K562 (cell line): ENCODE measurements around the gene LRRC31. TPM values are rescaled to one million over a fixed set of nuclear protein-coding genes. Genes with fewer than 3 reads are reported as not detected.

Experiments used
- ATAC-seq: fragments of 200-7000 bp; cut with Tn5 transposase; 3 replicates; pipeline ENCODE4 v1.9.1; 2020; ENCODE audit warnings: moderate library complexity
- BruUV-seq: library from RNA; stranded (reverse); fragments of 400-500 nt; replicated peaks from 2 replicates; lab custom pipeline; 2021; lab: Mats Ljungman, UMichigan
- CTCF ChIA-PET: fragments of 300-600 bp; formaldehyde crosslinking; extraction: SDS; loops from one replicate; lab custom pipeline; 2021; ENCODE audit warnings: low intra/inter-chr PET ratio; lab: Yijun Ruan, JAX
- POLR2A ChIA-PET: fragments of 300-600, 350-650 bp; sonication (Branson Sonifier 250); formaldehyde crosslinking; extraction: SDS; loops from one replicate; lab custom pipeline; 2021; ENCODE audit warnings: antibody characterized with exemption, inconsistent platforms; lab: Yijun Ruan, JAX
- DNase-seq, 4 experiments: peaks; one replicate each; pipeline versions ENCODE4 v3.0.0 to v3.0.0-alpha.2; 2011 to 2018; ENCODE audit warnings: low spot score in 3 of 4, mixed read lengths in 3 of 4; ENCODE audit errors: extremely low read depth in 1 of 4
- FAIRE-seq: peaks from 2 replicates; lab custom pipeline; 2011; peaks lifted over from hg19 to GRCh38; lab: Jason Lieb, UNC
- H2AFZ ChIP-seq: 2 replicates; pipeline ENCODE4 v1.6.0; 2011; ENCODE audit warnings: low read depth, low read length, control low read depth, inconsistent platforms
- H3K27ac ChIP-seq: fragments of 200-600 bp; 3 replicates; pipeline ENCODE4 v1.8.0; 2011; ENCODE audit warnings: low read depth, mild to moderate bottlenecking, control low read depth, inconsistent platforms, low read length, moderate library complexity, mixed read lengths; ENCODE audit errors: extremely low read depth
- H3K27me3 ChIP-seq, 2 experiments: fragments of 300-600 bp in 1 of 2; 2 replicates in 1 of 2; 3 replicates in 1 of 2; pipeline versions ENCODE4 v1.6.0 to v1.8.0; 2011; ENCODE audit warnings: inconsistent platforms in 2 of 2, low read length in 2 of 2, mild to moderate bottlenecking in 1 of 2, mixed read lengths in 1 of 2, moderate library complexity in 1 of 2; ENCODE audit not compliant: control insufficient read depth in 2 of 2, insufficient read depth in 2 of 2
- H3K36me3 ChIP-seq: fragments of 300-600 bp; 3 replicates; pipeline ENCODE4 v1.8.0; 2011; ENCODE audit warnings: mild to moderate bottlenecking, low read length, inconsistent platforms; ENCODE audit not compliant: control insufficient read depth, insufficient read depth
- H3K4me1 ChIP-seq, 2 experiments: fragments of 200-600 bp in 1 of 2; replicated peaks in 1 of 2; 2 replicates in 1 of 2; 3 replicates in 1 of 2; pipeline versions ENCODE4 v1.5.1 to v1.8.0; 2011; ENCODE audit warnings: inconsistent platforms in 2 of 2, low read length in 2 of 2, mild to moderate bottlenecking in 1 of 2, mixed read lengths in 1 of 2, moderate library complexity in 1 of 2; ENCODE audit not compliant: control insufficient read depth in 2 of 2, insufficient read depth in 2 of 2
- H3K4me2 ChIP-seq: 2 replicates; pipeline ENCODE4 v1.6.1; 2011; ENCODE audit warnings: low read length, control low read depth, inconsistent platforms, mixed read lengths; ENCODE audit not compliant: insufficient read depth
- H3K4me3 ChIP-seq: fragments of 200-600 bp; sonication (generic), shearing (Covaris generic); 2 replicates; pipeline ENCODE4 v1.5.1; 2016; ENCODE audit warnings: control low read depth, inconsistent platforms
- H3K79me2 ChIP-seq: fragments of 200-600 bp; 3 replicates; pipeline ENCODE4 v1.8.0; 2011; ENCODE audit warnings: low read length, inconsistent platforms; ENCODE audit not compliant: control insufficient read depth, insufficient read depth
- H3K9ac ChIP-seq, 2 experiments: 2 replicates each; pipeline versions ENCODE4 v1.6.0 to v1.6.1; 2011; ENCODE audit warnings: low read depth in 2 of 2, low read length in 2 of 2, control low read depth in 1 of 2, inconsistent platforms in 1 of 2, mild to moderate bottlenecking in 1 of 2, mixed read lengths in 1 of 2; ENCODE audit not compliant: insufficient read depth in 1 of 2
- H3K9me1 ChIP-seq: one replicate; pipeline ENCODE4 v1.6.0; 2011; ENCODE audit warnings: inconsistent platforms, mild to moderate bottlenecking, low read length, moderate library complexity; ENCODE audit not compliant: control insufficient read depth, insufficient read depth
- H3K9me3 ChIP-seq: replicated peaks from 2 replicates; pipeline ENCODE4 v1.5.1; 2011; ENCODE audit warnings: low read depth, low read length, inconsistent platforms; ENCODE audit not compliant: control insufficient read depth, insufficient read depth
- H4K20me1 ChIP-seq: replicated peaks from 2 replicates; pipeline ENCODE4 v1.6.1; 2011; ENCODE audit warnings: low read length, inconsistent platforms, mixed read lengths; ENCODE audit not compliant: control insufficient read depth, insufficient read depth
- BCL6 ChIP-seq: fragments of 250-450 bp; sonication (Bioruptor Pico); IDR thresholded peaks from 2 replicates; pipeline ENCODE4 v1.4.0; 2020
- COPS2 ChIP-seq: fragments of 450-650 bp; conservative IDR thresholded peaks from 2 replicates; pipeline ENCODE4 v1.6.1; 2016; ENCODE audit warnings: mild to moderate bottlenecking, moderate library complexity
- FOXK2 ChIP-seq, 2 experiments: fragments of 450-650 bp; IDR thresholded peaks in 1 of 2; conservative IDR thresholded peaks in 1 of 2; 2 replicates each; pipeline ENCODE4 v1.6.1; 2016; ENCODE audit warnings: low read depth in 2 of 2, mild to moderate bottlenecking in 1 of 2
- GABPA ChIP-seq: fragments of 200-800 bp; sonication (Bioruptor generic); conservative IDR thresholded peaks from 2 replicates; pipeline ENCODE4 v1.6.1; 2016; ENCODE audit warnings: low read depth, missing genetic modification characterization, missing compliant biosample characterization
- KDM4B ChIP-seq, 2 experiments: fragments of 450-650 bp in 1 of 2; sonication (generic) in 1 of 2; IDR thresholded peaks; 2 replicates each; pipeline ENCODE4 v1.6.1; 2016 to 2017; ENCODE audit warnings: borderline replicate concordance in 2 of 2, antibody characterized with exemption in 1 of 2, low read depth in 1 of 2, mild to moderate bottlenecking in 1 of 2
- NELFE ChIP-seq: IDR thresholded peaks from 2 replicates; pipeline ENCODE4 v1.6.1; 2011; ENCODE audit warnings: mild to moderate bottlenecking; ENCODE audit not compliant: insufficient read depth, insufficient read length
- POLR3A ChIP-seq: IDR thresholded peaks from 2 replicates; pipeline ENCODE4 v1.6.1; 2011; ENCODE audit warnings: borderline replicate concordance, mild to moderate bottlenecking, moderate library complexity; ENCODE audit not compliant: insufficient read length, insufficient read depth; ENCODE audit errors: extremely low read depth
- SIN3A ChIP-seq, 2 experiments: fragments of 150-350 bp in 1 of 2; IDR thresholded peaks; 2 replicates each; pipeline ENCODE4 v1.6.1; 2011 to 2016; ENCODE audit warnings: borderline replicate concordance in 2 of 2, low read depth in 2 of 2, low read length in 2 of 2, mild to moderate bottlenecking in 2 of 2, moderate library complexity in 2 of 2; ENCODE audit not compliant: control insufficient read depth in 1 of 2
- ZNF449 ChIP-seq: fragments of 250-450 bp; sonication (Bioruptor Pico); IDR thresholded peaks from 2 replicates; pipeline ENCODE4 v1.8.0; 2022; ENCODE audit warnings: moderate library complexity, mild to moderate bottlenecking, inconsistent platforms
- WGBS: fragments of 100-300 bp; shearing (Covaris generic); methylation state at CpG from one replicate; pipeline ENCODE4 v1.1.6; 2016; ENCODE audit warnings: low coverage, mixed read lengths; ENCODE audit not compliant: insufficient coverage; ENCODE audit errors: missing lambda C conversion rate; 5-methylcytosine and 5-hydroxymethylcytosine counted together
- in situ Hi-C: fragments of 300-500 bp; cut with MboI; formaldehyde crosslinking; loops from 4 replicates; pipeline ENCODE4 v1.15.0; 2018; ENCODE audit warnings: inconsistent platforms, mixed read lengths
- intact Hi-C: fragments of 100-400 bp; cut with micrococcal nuclease; formaldehyde crosslinking; loops from 2 replicates; pipeline ENCODE4 v1.14.2; 2022
- polyA plus RNA-seq, 8 experiments: library from polyadenylated mRNA; depleted of rRNA in 4 of 8; stranded (reverse) in 5 of 8; unstranded in 3 of 8; fragments of >200 nt; fragmentation: Nextera tagmentation in 2 of 8; fragmentation: Illumina TruSeq in 1 of 8; extraction: Ambion mirVana in 2 of 8; extraction: Trizol in 1 of 8; gene quantifications; 2 replicates each; pipeline versions ENCODE4 v1.2.1 to v1.2.3, GENCODE V29; 2011 to 2014; ENCODE audit warnings: inconsistent platforms in 1 of 8, missing spikeins in 1 of 8
- total RNA-seq, 7 experiments: library from RNA; depleted of rRNA in 6 of 7; stranded (reverse); fragments of >200 nt in 6 of 7; fragmentation: Illumina TruSeq in 2 of 7; extraction: Trizol in 2 of 7; gene quantifications; 2 replicates each; pipeline versions ENCODE4 v1.2.1 to v1.2.3, GENCODE V29; 2011 to 2021; ENCODE audit warnings: low replicate concordance in 1 of 7
- TF ChIP-seq, protein P1 (sequence below): IDR thresholded peaks from 2 replicates; pipeline ENCODE4 v1.6.1; 2011; ENCODE audit not compliant: insufficient read length; ENCODE audit errors: extremely low read depth
- TF ChIP-seq, protein P2 (sequence below): sonication (generic); formaldehyde crosslinking; IDR thresholded peaks from 2 replicates; pipeline ENCODE4 v1.8.1; 2022; ENCODE audit warnings: missing genetic modification reagents
- TF ChIP-seq, protein P3 (sequence below), 2 experiments: fragments of 450-650 bp; IDR thresholded peaks; 2 replicates each; pipeline ENCODE4 v1.6.1; 2018; ENCODE audit warnings: mild to moderate bottlenecking in 2 of 2, low read depth in 1 of 2; ENCODE audit not compliant: partially characterized antibody in 2 of 2

LRRC31 gene
- total and polyA plus RNA-seq, 9 of the 15 experiments (the other 6 are each of a cell fraction or from before 2014, with no cell fraction given): not detected

DNA sequence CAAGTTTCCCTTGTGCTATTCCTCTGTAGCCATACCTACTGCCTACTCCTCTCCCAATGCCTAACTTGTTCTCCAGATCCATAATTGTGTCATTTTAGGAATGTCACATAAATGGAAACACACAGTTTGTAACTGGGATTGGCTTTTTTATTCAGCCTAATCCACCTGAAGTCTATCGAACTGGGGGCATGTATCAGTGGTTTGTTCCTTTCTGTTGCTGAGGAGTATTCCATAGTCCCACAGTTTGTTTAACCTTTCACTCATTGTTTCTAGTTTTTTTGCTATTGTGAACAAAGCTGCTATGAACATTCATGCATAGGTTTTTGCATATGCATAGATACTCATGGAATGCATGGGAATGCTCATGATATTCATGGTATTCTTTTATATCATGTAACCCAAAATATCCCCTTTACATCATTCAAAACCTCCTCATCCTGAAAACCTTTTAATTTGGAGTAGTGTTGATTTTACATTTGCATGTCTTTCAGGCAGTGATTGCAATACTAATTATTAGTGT, 31.2 kb downstream of the LRRC31 start:
- no peak overlapping the region for H3K4me2 ChIP-seq
- in situ Hi-C loops (no loop called here), intact Hi-C loops (no loop called here)
- no peak overlapping the region for H3K27ac ChIP-seq
- ChIA-PET POLR2A (no interaction called here), CTCF (no interaction called here)
- no TSS peak for BruUV-seq
- WGBS: 0% methylated on average over 1 of the region's 1 CpG
- H3K9me3 ChIP-seq: no peaks in the 10 kb centered on the region
- H2AFZ ChIP-seq: no peak overlapping the region
- no peaks in the 10 kb centered on the region for H3K36me3 ChIP-seq
- ATAC-seq (no peak), DNase-seq (no peak), FAIRE-seq (no peak)
- H3K79me2 ChIP-seq: no peaks in the 10 kb centered on the region
- no peaks in the 10 kb centered on the region for H3K4me1 ChIP-seq
- H3K9ac ChIP-seq: no peak overlapping the region
- H3K4me3 ChIP-seq: no peak overlapping the region
- H4K20me1 ChIP-seq: no peaks in the 10 kb centered on the region
- H3K9me1 ChIP-seq: no peaks in the 10 kb centered on the region
- peaks cover 0 to 6% of the 10 kb centered on the region in 2 experiments; a peak in 3 of 5 replicates for H3K27me3 ChIP-seq
- TF ChIP-seq, protein P1, sequence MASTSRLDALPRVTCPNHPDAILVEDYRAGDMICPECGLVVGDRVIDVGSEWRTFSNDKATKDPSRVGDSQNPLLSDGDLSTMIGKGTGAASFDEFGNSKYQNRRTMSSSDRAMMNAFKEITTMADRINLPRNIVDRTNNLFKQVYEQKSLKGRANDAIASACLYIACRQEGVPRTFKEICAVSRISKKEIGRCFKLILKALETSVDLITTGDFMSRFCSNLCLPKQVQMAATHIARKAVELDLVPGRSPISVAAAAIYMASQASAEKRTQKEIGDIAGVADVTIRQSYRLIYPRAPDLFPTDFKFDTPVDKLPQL: no peak
- TF ChIP-seq ZNF449 (CRISPR knock-in tag): no peak
- TF ChIP-seq, protein P2, sequence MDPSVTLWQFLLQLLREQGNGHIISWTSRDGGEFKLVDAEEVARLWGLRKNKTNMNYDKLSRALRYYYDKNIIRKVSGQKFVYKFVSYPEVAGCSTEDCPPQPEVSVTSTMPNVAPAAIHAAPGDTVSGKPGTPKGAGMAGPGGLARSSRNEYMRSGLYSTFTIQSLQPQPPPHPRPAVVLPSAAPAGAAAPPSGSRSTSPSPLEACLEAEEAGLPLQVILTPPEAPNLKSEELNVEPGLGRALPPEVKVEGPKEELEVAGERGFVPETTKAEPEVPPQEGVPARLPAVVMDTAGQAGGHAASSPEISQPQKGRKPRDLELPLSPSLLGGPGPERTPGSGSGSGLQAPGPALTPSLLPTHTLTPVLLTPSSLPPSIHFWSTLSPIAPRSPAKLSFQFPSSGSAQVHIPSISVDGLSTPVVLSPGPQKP (CRISPR knock-in tag): no peak
- TF ChIP-seq BCL6 (CRISPR knock-in tag): no peak
- no peak for TF ChIP-seq FOXK2 (conservative IDR thresholded peaks at IDR 0.05 in 1 of 2, IDR thresholded peaks at IDR 0.05 in 1 of 2; ENCODE audit: low read depth in 2 of 2)
- no peak for TF ChIP-seq GABPA (tag)
- TF ChIP-seq, protein P3, sequence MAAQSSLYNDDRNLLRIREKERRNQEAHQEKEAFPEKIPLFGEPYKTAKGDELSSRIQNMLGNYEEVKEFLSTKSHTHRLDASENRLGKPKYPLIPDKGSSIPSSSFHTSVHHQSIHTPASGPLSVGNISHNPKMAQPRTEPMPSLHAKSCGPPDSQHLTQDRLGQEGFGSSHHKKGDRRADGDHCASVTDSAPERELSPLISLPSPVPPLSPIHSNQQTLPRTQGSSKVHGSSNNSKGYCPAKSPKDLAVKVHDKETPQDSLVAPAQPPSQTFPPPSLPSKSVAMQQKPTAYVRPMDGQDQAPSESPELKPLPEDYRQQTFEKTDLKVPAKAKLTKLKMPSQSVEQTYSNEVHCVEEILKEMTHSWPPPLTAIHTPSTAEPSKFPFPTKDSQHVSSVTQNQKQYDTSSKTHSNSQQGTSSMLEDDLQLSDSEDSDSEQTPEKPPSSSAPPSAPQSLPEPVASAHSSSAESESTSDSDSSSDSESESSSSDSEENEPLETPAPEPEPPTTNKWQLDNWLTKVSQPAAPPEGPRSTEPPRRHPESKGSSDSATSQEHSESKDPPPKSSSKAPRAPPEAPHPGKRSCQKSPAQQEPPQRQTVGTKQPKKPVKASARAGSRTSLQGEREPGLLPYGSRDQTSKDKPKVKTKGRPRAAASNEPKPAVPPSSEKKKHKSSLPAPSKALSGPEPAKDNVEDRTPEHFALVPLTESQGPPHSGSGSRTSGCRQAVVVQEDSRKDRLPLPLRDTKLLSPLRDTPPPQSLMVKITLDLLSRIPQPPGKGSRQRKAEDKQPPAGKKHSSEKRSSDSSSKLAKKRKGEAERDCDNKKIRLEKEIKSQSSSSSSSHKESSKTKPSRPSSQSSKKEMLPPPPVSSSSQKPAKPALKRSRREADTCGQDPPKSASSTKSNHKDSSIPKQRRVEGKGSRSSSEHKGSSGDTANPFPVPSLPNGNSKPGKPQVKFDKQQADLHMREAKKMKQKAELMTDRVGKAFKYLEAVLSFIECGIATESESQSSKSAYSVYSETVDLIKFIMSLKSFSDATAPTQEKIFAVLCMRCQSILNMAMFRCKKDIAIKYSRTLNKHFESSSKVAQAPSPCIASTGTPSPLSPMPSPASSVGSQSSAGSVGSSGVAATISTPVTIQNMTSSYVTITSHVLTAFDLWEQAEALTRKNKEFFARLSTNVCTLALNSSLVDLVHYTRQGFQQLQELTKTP (IDR thresholded peaks at IDR 0.05; ENCODE audit: low read depth in 1 of 2, partially characterized antibody in 2 of 2): no peak
- TF ChIP-seq POLR3A: no peak
- no peak for TF ChIP-seq SIN3A (IDR thresholded peaks at IDR 0.05; ENCODE audit: borderline replicate concordance in 2 of 2, control insufficient read depth in 1 of 2, low read depth in 2 of 2, low read length in 2 of 2)
- TF ChIP-seq NELFE: no peak
- TF ChIP-seq KDM4B (IDR thresholded peaks at IDR 0.05; ENCODE audit: borderline replicate concordance in 2 of 2, low read depth in 1 of 2): no peak
- TF ChIP-seq COPS2: no peak
